HCT116 (cell line): ENCODE measurements around the gene ESM1.

Experiments used
- CTCF ChIP-seq, 3 experiments: fragments of 200-600 bp in 1 of 3; sonication (generic) in 1 of 3; IDR thresholded peaks in 2 of 3; conservative IDR thresholded peaks in 1 of 3; 2 replicates each; pipeline ENCODE4 v1.5.1; 2012 to 2017; ENCODE audit warnings: low read depth in 2 of 3, low read length in 2 of 3, antibody characterized with exemption in 1 of 3, borderline replicate concordance in 1 of 3, control low read depth in 1 of 3, mild to moderate bottlenecking in 1 of 3, mixed read lengths in 1 of 3, mixed run types in 1 of 3, moderate library complexity in 1 of 3; ENCODE audit not compliant: insufficient read depth in 1 of 3
- POLR2A ChIP-seq: IDR thresholded peaks from 2 replicates; pipeline ENCODE4 v1.7.0; 2011; ENCODE audit warnings: borderline replicate concordance; ENCODE audit not compliant: insufficient read depth, insufficient read length; ENCODE audit errors: extremely low read depth
- POLR2AphosphoS5 ChIP-seq: IDR thresholded peaks from 2 replicates; pipeline ENCODE4 v1.6.1; 2011; ENCODE audit warnings: mild to moderate bottlenecking, low read depth, low read length, moderate library complexity
- REST ChIP-seq: IDR thresholded peaks from 2 replicates; pipeline ENCODE4 v1.6.1; 2012; ENCODE audit warnings: low read depth
- SRF ChIP-seq: IDR thresholded peaks from 2 replicates; pipeline ENCODE4 v1.6.1; 2012; ENCODE audit warnings: low read depth

GRCh38 chr5:54993318-54993717, 7.9 kb upstream of the ESM1 start:
- TF ChIP-seq REST (no peak), CTCF (IDR thresholded peaks at IDR 0.05 in 2 of 3, conservative IDR thresholded peaks at IDR 0.05 in 1 of 3; ENCODE audit: borderline replicate concordance in 1 of 3, insufficient read depth in 1 of 3, low read depth in 2 of 3, low read length in 2 of 3) (no peak), POLR2A (no peak), POLR2AphosphoS5 (no peak), SRF (no peak)
